Measurements from ENCODE around the gene BPIFB4. TPM values are rescaled to one million over a fixed set of nuclear protein-coding genes. Genes with fewer than 3 reads are reported as not detected.

The BPIFB4 gene
- total and polyA plus RNA-seq, 9 of the 15 experiments (the other 6 are each of a cell fraction or from before 2014, with no cell fraction given), result not detected

DNA sequence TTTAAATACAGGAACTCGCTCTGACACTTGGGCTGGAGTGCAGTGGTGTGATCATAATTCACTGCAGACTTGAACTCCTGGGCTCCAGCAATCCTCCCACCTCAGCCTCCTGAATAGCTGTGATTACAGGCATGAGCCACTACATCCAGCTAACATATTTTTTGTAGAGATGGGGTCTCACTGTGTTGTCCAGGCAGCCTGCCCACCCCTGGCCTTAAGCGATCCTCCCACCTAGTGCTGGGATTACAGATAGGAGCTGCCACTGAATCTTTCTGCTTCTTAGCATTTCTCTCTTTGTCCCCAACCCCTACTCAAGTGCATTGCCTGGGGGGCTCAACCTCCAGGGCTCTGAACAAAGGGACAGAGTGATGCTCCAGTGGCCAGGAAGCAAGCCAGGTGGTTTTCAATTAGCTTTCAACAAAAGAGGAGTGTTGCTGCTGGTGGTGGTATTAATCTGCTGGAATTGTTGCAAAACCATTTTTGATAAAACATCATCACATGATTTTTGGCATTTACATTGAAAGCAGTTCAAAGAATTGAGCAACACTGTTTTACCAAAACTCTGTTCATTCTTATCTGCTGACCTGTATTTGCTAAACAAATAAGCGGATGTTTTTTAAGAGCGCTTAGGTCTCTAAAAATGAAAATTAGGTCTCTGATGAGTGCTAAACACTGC lies 48.1 kb downstream of the BPIFB4 start:
- no peak overlapping the region for H3K4me2 ChIP-seq (ENCODE audit: insufficient read depth, low read length)
- ATAC-seq (no peak), FAIRE-seq (no peak), DNase-seq (ENCODE audit: extremely low read depth in 1 of 4, low spot score in 3 of 4) (no peak)
- H3K36me3 ChIP-seq (ENCODE audit: control insufficient read depth, insufficient read depth, low read length), result no peaks in the 10 kb centered on the region
- intact Hi-C loops (cut with micrococcal nuclease) (no loop called here), in situ Hi-C loops (cut with MboI) (no loop called here)
- H3K4me1 ChIP-seq (replicated peaks in 1 of 2; ENCODE audit: control insufficient read depth in 2 of 2, insufficient read depth in 2 of 2, low read length in 2 of 2), result no peaks in the 10 kb centered on the region
- WGBS (ENCODE audit: insufficient coverage, low coverage, missing lambda C conversion rate), result 0% methylated on average over 4 of the region's 4 CpGs
- H2AFZ ChIP-seq (ENCODE audit: low read depth, low read length), result no peak overlapping the region
- ChIA-PET CTCF (ENCODE audit: low intra/inter-chr PET ratio) (no interaction called here), POLR2A (interaction anchor here (0.8 kb wide), 1 partner anchor 9 kb away, joined by 3 read pairs; no protein-coding TSS in a partner anchor)
- no peaks in the 10 kb centered on the region for H4K20me1 ChIP-seq (replicated peaks; ENCODE audit: control insufficient read depth, insufficient read depth, low read length)
- no peak overlapping the region for H3K4me3 ChIP-seq
- no peak overlapping the region for H3K9ac ChIP-seq (ENCODE audit: insufficient read depth in 1 of 2, low read depth in 2 of 2, low read length in 2 of 2)
- no peaks in the 10 kb centered on the region for H3K9me3 ChIP-seq (replicated peaks; ENCODE audit: control insufficient read depth, insufficient read depth, low read depth, low read length)
- H3K27ac ChIP-seq (ENCODE audit: extremely low read depth, low read depth, low read length), result no peak overlapping the region
- no peaks in the 10 kb centered on the region for H3K79me2 ChIP-seq (ENCODE audit: control insufficient read depth, insufficient read depth, low read length)
- peaks cover 2% of the 10 kb centered on the region for H3K9me1 ChIP-seq (ENCODE audit: control insufficient read depth, insufficient read depth, low read length)
- no TSS peak for BruUV-seq (replicated peaks)
- TF ChIP-seq C11orf30 (IDR thresholded peaks at IDR 0.05; ENCODE audit: low read depth) (no peak), CEBPB (tag; IDR thresholded peaks at IDR 0.05) (0 out of 2 replicates have a peak, but pooled peaks have one; percentile 20)
- TF ChIP-seq, protein P1, sequence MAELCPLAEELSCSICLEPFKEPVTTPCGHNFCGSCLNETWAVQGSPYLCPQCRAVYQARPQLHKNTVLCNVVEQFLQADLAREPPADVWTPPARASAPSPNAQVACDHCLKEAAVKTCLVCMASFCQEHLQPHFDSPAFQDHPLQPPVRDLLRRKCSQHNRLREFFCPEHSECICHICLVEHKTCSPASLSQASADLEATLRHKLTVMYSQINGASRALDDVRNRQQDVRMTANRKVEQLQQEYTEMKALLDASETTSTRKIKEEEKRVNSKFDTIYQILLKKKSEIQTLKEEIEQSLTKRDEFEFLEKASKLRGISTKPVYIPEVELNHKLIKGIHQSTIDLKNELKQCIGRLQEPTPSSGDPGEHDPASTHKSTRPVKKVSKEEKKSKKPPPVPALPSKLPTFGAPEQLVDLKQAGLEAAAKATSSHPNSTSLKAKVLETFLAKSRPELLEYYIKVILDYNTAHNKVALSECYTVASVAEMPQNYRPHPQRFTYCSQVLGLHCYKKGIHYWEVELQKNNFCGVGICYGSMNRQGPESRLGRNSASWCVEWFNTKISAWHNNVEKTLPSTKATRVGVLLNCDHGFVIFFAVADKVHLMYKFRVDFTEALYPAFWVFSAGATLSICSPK (IDR thresholded peaks at IDR 0.05; ENCODE audit: borderline replicate concordance), result no peak
- H3K27me3 ChIP-seq (ENCODE audit: control insufficient read depth in 2 of 2, insufficient read depth in 2 of 2, low read length in 2 of 2), result peaks cover 5 to 28% of the 10 kb centered on the region in 2 experiments; a peak in 3 of 5 replicates

Data from K562 (cell line).